SK-N-SH (cell line): ENCODE data around the gene IMPA2. TPM values are rescaled to one million over a fixed set of nuclear protein-coding genes. Genes with fewer than 3 reads are reported as not detected.

Experiments
- CTCF ChIA-PET: fragments of 300-600, 350-600 bp; formaldehyde crosslinking; extraction: SDS; loops from one replicate; lab custom pipeline; 2021; lab: Yijun Ruan, JAX
- POLR2A ChIA-PET: fragments of 350-600 bp; sonication (Branson Sonifier 250); formaldehyde crosslinking; extraction: SDS; loops from one replicate; lab custom pipeline; 2020; ENCODE audit warnings: antibody characterized with exemption, inconsistent platforms; lab: Yijun Ruan, JAX
- DNase-seq: peaks from one replicate; pipeline ENCODE4 v3.0.0; 2012
- H2AFZ ChIP-seq: fragments of 200-600 bp; sonication (generic); 2 replicates; pipeline ENCODE4 v1.8.1; 2016; ENCODE audit warnings: antibody characterized with exemption, mild to moderate bottlenecking, low read depth
- H3F3A ChIP-seq: fragments of 200-600 bp; sonication (generic); replicated peaks from 2 replicates; pipeline ENCODE3; 2016; ENCODE audit warnings: antibody characterized with exemption, mild to moderate bottlenecking; ENCODE audit not compliant: insufficient read depth
- H3K27ac ChIP-seq, 2 experiments: fragments of 200-500 bp in 1 of 2; fragments of 200-600 bp in 1 of 2; sonication (Bioruptor generic) in 1 of 2; sonication (generic), shearing (Covaris generic) in 1 of 2; 2 replicates each; pipeline versions ENCODE4 v1.5.1 to v1.6.1; 2014 to 2016; ENCODE audit warnings: low read depth in 2 of 2, inconsistent platforms in 1 of 2, low read length in 1 of 2, mild to moderate bottlenecking in 1 of 2, mixed read lengths in 1 of 2
- H3K27me3 ChIP-seq: fragments of 200-600 bp; sonication (generic), shearing (Covaris generic); 2 replicates; pipeline ENCODE4 v1.6.1; 2016; ENCODE audit warnings: mixed run types; ENCODE audit not compliant: insufficient read depth
- H3K36me3 ChIP-seq, 2 experiments: fragments of 200-500 bp in 1 of 2; fragments of 200-600 bp in 1 of 2; sonication (Bioruptor generic) in 1 of 2; sonication (generic) in 1 of 2; replicated peaks in 1 of 2; 2 replicates each; pipeline versions ENCODE3 to v1.5.1; 2014 to 2016; ENCODE audit warnings: low read length in 1 of 2, mild to moderate bottlenecking in 1 of 2; ENCODE audit not compliant: insufficient read depth in 2 of 2, control insufficient read depth in 1 of 2
- H3K4me1 ChIP-seq, 2 experiments: fragments of 200-500 bp in 1 of 2; fragments of 200-600 bp in 1 of 2; sonication (Bioruptor generic) in 1 of 2; sonication (generic), shearing (Covaris generic) in 1 of 2; 2 replicates each; pipeline versions ENCODE4 v1.5.1 to v1.6.1; 2014 to 2016; ENCODE audit warnings: low read depth in 1 of 2, low read length in 1 of 2, mixed run types in 1 of 2; ENCODE audit not compliant: insufficient read depth in 2 of 2, control insufficient read depth in 1 of 2
- H3K4me2 ChIP-seq: fragments of 200-600 bp; sonication (generic), shearing (Covaris generic); 2 replicates; pipeline ENCODE4 v1.6.1; 2017; ENCODE audit warnings: mixed run types
- H3K4me3 ChIP-seq, 2 experiments: fragments of 200-500 bp in 1 of 2; fragments of 200-600 bp in 1 of 2; sonication (Bioruptor generic) in 1 of 2; sonication (generic), shearing (Covaris generic) in 1 of 2; 2 replicates each; pipeline versions ENCODE4 v1.5.1 to v1.8.1; 2014 to 2016; ENCODE audit warnings: low read depth in 2 of 2, inconsistent platforms in 1 of 2, low read length in 1 of 2, mild to moderate bottlenecking in 1 of 2, mixed read lengths in 1 of 2, moderate library complexity in 1 of 2
- H3K79me2 ChIP-seq: fragments of 200-600 bp; sonication (generic); 2 replicates; pipeline ENCODE4 v1.8.1; 2017; ENCODE audit warnings: mild to moderate bottlenecking; ENCODE audit not compliant: insufficient read depth
- H3K9ac ChIP-seq: fragments of 200-600 bp; sonication (generic); 2 replicates; pipeline ENCODE4 v1.6.1; 2017; ENCODE audit warnings: mixed run types
- H3K9me2 ChIP-seq: fragments of 200-600 bp; sonication (generic); 2 replicates; pipeline ENCODE4 v1.6.1; 2017; ENCODE audit warnings: mixed run types
- H3K9me3 ChIP-seq: fragments of 200-600 bp; sonication (generic); 2 replicates; pipeline ENCODE4 v1.6.1; 2017; ENCODE audit warnings: mixed run types, mild to moderate bottlenecking, moderate library complexity
- H4K20me1 ChIP-seq: fragments of 200-600 bp; sonication (generic); 2 replicates; pipeline ENCODE4 v1.6.1; 2017; ENCODE audit warnings: mild to moderate bottlenecking, mixed run types; ENCODE audit not compliant: insufficient read depth
- ELF1 ChIP-seq: IDR thresholded peaks from 2 replicates; pipeline ENCODE4 v1.4.0; 2012
- EP300 ChIP-seq, 2 experiments: IDR thresholded peaks; 2 replicates each; pipeline versions ENCODE4 v1.4.0 to v1.6.1; 2012; ENCODE audit warnings: borderline replicate concordance in 1 of 2, low read depth in 1 of 2, low read length in 1 of 2
- FOXM1 ChIP-seq: IDR thresholded peaks from 2 replicates; pipeline ENCODE4 v1.4.0; 2012; ENCODE audit warnings: low read depth, mild to moderate bottlenecking
- IRF3 ChIP-seq: fragments of 150-350 bp; IDR thresholded peaks from 2 replicates; pipeline ENCODE4 v1.6.1; 2016; ENCODE audit warnings: mild to moderate bottlenecking, low read depth, low read length
- JUND ChIP-seq: IDR thresholded peaks from 2 replicates; pipeline ENCODE4 v1.4.0; 2012
- MEF2A ChIP-seq: IDR thresholded peaks from 2 replicates; pipeline ENCODE4 v1.4.0; 2012; ENCODE audit warnings: low read depth, borderline replicate concordance
- NFIC ChIP-seq: IDR thresholded peaks from 2 replicates; pipeline ENCODE4 v1.4.0; 2012; ENCODE audit warnings: borderline replicate concordance
- NRF1 ChIP-seq: IDR thresholded peaks from 2 replicates; pipeline ENCODE4 v1.6.1; 2012; ENCODE audit warnings: low read depth, mild to moderate bottlenecking, low read length
- PBX3 ChIP-seq: IDR thresholded peaks from 2 replicates; pipeline ENCODE4; 2012
- POLR2AphosphoS5 ChIP-seq: IDR thresholded peaks from 2 replicates; pipeline ENCODE4 v1.6.1; 2012; ENCODE audit warnings: low read depth, low read length
- RAD21 ChIP-seq: IDR thresholded peaks from 2 replicates; pipeline ENCODE4 v1.6.1; 2012; ENCODE audit warnings: mild to moderate bottlenecking, low read length
- RCOR1 ChIP-seq: fragments of 150-350 bp; IDR thresholded peaks from 2 replicates; pipeline ENCODE4 v1.6.1; 2017; ENCODE audit warnings: antibody characterized with exemption, low read length
- RFX5 ChIP-seq: IDR thresholded peaks from 2 replicates; pipeline ENCODE4 v1.6.1; 2012; ENCODE audit warnings: mild to moderate bottlenecking, improper control_type of control experiment, low read length
- SIN3A ChIP-seq: IDR thresholded peaks from 2 replicates; pipeline ENCODE4 v1.6.1; 2012; ENCODE audit warnings: low read depth, mild to moderate bottlenecking, low read length, moderate library complexity, borderline replicate concordance
- TAF1 ChIP-seq: IDR thresholded peaks from 2 replicates; pipeline ENCODE4 v1.6.1; 2012; ENCODE audit warnings: low read depth, mild to moderate bottlenecking, low read length, moderate library complexity, borderline replicate concordance
- TCF12 ChIP-seq: IDR thresholded peaks from 2 replicates; pipeline ENCODE4 v1.4.0; 2012
- WGBS: methylation state at CpG from one replicate; pipeline ENCODE4 v1.1.6; 2017; ENCODE audit warnings: low lambda C conversion rate; 5-methylcytosine and 5-hydroxymethylcytosine counted together
- polyA plus RNA-seq, 3 experiments: library from polyadenylated mRNA; depleted of rRNA; stranded (reverse); fragments of >200 nt; gene quantifications; 2 replicates each; pipeline ENCODE4 v1.2.3, GENCODE V29; 2012

IMPA2 gene
- polyA plus RNA-seq, 1 of the 3 experiments (the other 2 are of a cell fraction) = 0.18 TPM

GRCh38 chr18:12000072-12000659 is 18.9 kb downstream of the IMPA2 start:
- no peak overlapping the region for H3K9ac ChIP-seq
- H3K4me1 ChIP-seq = no peaks in the 10 kb centered on the region
- H4K20me1 ChIP-seq = no peaks in the 10 kb centered on the region
- WGBS = 24% methylated on average over 5 of the region's 5 CpGs
- CTCF ChIA-PET = interaction anchor here (0.9 to 4.2 kb wide), 2 partner anchors 39 to 62 kb away, joined by 4 to 24 read pairs; no protein-coding TSS in a partner anchor
- H3K79me2 ChIP-seq = no peaks in the 10 kb centered on the region
- no peaks in the 10 kb centered on the region for H3K9me3 ChIP-seq
- no peak overlapping the region for H3K27ac ChIP-seq
- DNase-seq = no peak
- H3K4me2 ChIP-seq = no peak overlapping the region
- no peaks in the 10 kb centered on the region for H3K9me2 ChIP-seq
- no peaks in the 10 kb centered on the region for H3F3A ChIP-seq
- H3K4me3 ChIP-seq = no peak overlapping the region
- peaks cover 66% of the 10 kb centered on the region for H3K27me3 ChIP-seq
- no peaks in the 10 kb centered on the region for H3K36me3 ChIP-seq
- H2AFZ ChIP-seq = no peak overlapping the region
- POLR2A ChIA-PET = no interaction called here
- no peak for TF ChIP-seq FOXM1
- no peak for TF ChIP-seq TCF12
- TF ChIP-seq RAD21 = no peak
- no peak for TF ChIP-seq ELF1
- no peak for TF ChIP-seq SIN3A
- no peak for TF ChIP-seq POLR2AphosphoS5
- TF ChIP-seq RFX5 = no peak
- TF ChIP-seq RCOR1 = no peak
- TF ChIP-seq PBX3 = no peak
- TF ChIP-seq NRF1 = no peak

GRCh38 chr18:12001421-12001820 is 20.1 kb downstream of the IMPA2 start:
- H4K20me1 ChIP-seq = no peaks in the 10 kb centered on the region
- no peaks in the 10 kb centered on the region for H3K4me1 ChIP-seq
- H3K36me3 ChIP-seq = no peaks in the 10 kb centered on the region
- WGBS = 11% methylated on average over 4 of the region's 5 CpGs
- no peak overlapping the region for H3K9ac ChIP-seq
- H3K9me2 ChIP-seq = no peaks in the 10 kb centered on the region
- no peak overlapping the region for H3K4me3 ChIP-seq
- ChIA-PET CTCF (interaction anchor here (0.9 kb wide), 1 partner anchor 16 kb away, joined by 3 read pairs; no protein-coding TSS in a partner anchor), POLR2A (no interaction called here)
- H3K9me3 ChIP-seq = no peaks in the 10 kb centered on the region
- no peaks in the 10 kb centered on the region for H3K79me2 ChIP-seq
- peaks cover 69% of the 10 kb centered on the region for H3K27me3 ChIP-seq
- no peaks in the 10 kb centered on the region for H3F3A ChIP-seq
- H3K4me2 ChIP-seq = no peak overlapping the region
- no peak for DNase-seq
- TF ChIP-seq PBX3 (no peak), EP300 (IDR thresholded peaks at IDR 0.05; ENCODE audit: borderline replicate concordance in 1 of 2, low read depth in 1 of 2, low read length in 1 of 2) (no peak), TAF1 (no peak), NFIC (no peak), IRF3 (no peak), NRF1 (no peak), MEF2A (no peak), JUND (no peak)
- H3K27ac ChIP-seq = no peak overlapping the region
- H2AFZ ChIP-seq = no peak overlapping the region
